SK-N-SH (cell line): ENCODE data around the gene LRRC8C. TPM values are rescaled to one million over a fixed set of nuclear protein-coding genes. Genes with fewer than 3 reads are reported as not detected.

ENCODE experiments used
- CTCF ChIA-PET: fragments of 300-600, 350-600 bp; formaldehyde crosslinking; extraction: SDS; loops from one replicate; lab custom pipeline; 2021; lab: Yijun Ruan, JAX
- POLR2A ChIA-PET: fragments of 350-600 bp; sonication (Branson Sonifier 250); formaldehyde crosslinking; extraction: SDS; loops from one replicate; lab custom pipeline; 2020; ENCODE audit warnings: antibody characterized with exemption, inconsistent platforms; lab: Yijun Ruan, JAX
- DNase-seq: peaks from one replicate; pipeline ENCODE4 v3.0.0; 2012
- H2AFZ ChIP-seq: fragments of 200-600 bp; sonication (generic); 2 replicates; pipeline ENCODE4 v1.8.1; 2016; ENCODE audit warnings: antibody characterized with exemption, mild to moderate bottlenecking, low read depth
- H3F3A ChIP-seq: fragments of 200-600 bp; sonication (generic); replicated peaks from 2 replicates; pipeline ENCODE3; 2016; ENCODE audit warnings: antibody characterized with exemption, mild to moderate bottlenecking; ENCODE audit not compliant: insufficient read depth
- H3K27ac ChIP-seq, 2 experiments: fragments of 200-500 bp in 1 of 2; fragments of 200-600 bp in 1 of 2; sonication (Bioruptor generic) in 1 of 2; sonication (generic), shearing (Covaris generic) in 1 of 2; 2 replicates each; pipeline versions ENCODE4 v1.5.1 to v1.6.1; 2014 to 2016; ENCODE audit warnings: low read depth in 2 of 2, inconsistent platforms in 1 of 2, low read length in 1 of 2, mild to moderate bottlenecking in 1 of 2, mixed read lengths in 1 of 2
- H3K27me3 ChIP-seq: fragments of 200-600 bp; sonication (generic), shearing (Covaris generic); 2 replicates; pipeline ENCODE4 v1.6.1; 2016; ENCODE audit warnings: mixed run types; ENCODE audit not compliant: insufficient read depth
- H3K36me3 ChIP-seq, 2 experiments: fragments of 200-500 bp in 1 of 2; fragments of 200-600 bp in 1 of 2; sonication (Bioruptor generic) in 1 of 2; sonication (generic) in 1 of 2; replicated peaks in 1 of 2; 2 replicates each; pipeline versions ENCODE3 to v1.5.1; 2014 to 2016; ENCODE audit warnings: low read length in 1 of 2, mild to moderate bottlenecking in 1 of 2; ENCODE audit not compliant: insufficient read depth in 2 of 2, control insufficient read depth in 1 of 2
- H3K4me1 ChIP-seq, 2 experiments: fragments of 200-500 bp in 1 of 2; fragments of 200-600 bp in 1 of 2; sonication (Bioruptor generic) in 1 of 2; sonication (generic), shearing (Covaris generic) in 1 of 2; 2 replicates each; pipeline versions ENCODE4 v1.5.1 to v1.6.1; 2014 to 2016; ENCODE audit warnings: low read depth in 1 of 2, low read length in 1 of 2, mixed run types in 1 of 2; ENCODE audit not compliant: insufficient read depth in 2 of 2, control insufficient read depth in 1 of 2
- H3K4me2 ChIP-seq: fragments of 200-600 bp; sonication (generic), shearing (Covaris generic); 2 replicates; pipeline ENCODE4 v1.6.1; 2017; ENCODE audit warnings: mixed run types
- H3K4me3 ChIP-seq, 2 experiments: fragments of 200-500 bp in 1 of 2; fragments of 200-600 bp in 1 of 2; sonication (Bioruptor generic) in 1 of 2; sonication (generic), shearing (Covaris generic) in 1 of 2; 2 replicates each; pipeline versions ENCODE4 v1.5.1 to v1.8.1; 2014 to 2016; ENCODE audit warnings: low read depth in 2 of 2, inconsistent platforms in 1 of 2, low read length in 1 of 2, mild to moderate bottlenecking in 1 of 2, mixed read lengths in 1 of 2, moderate library complexity in 1 of 2
- H3K79me2 ChIP-seq: fragments of 200-600 bp; sonication (generic); 2 replicates; pipeline ENCODE4 v1.8.1; 2017; ENCODE audit warnings: mild to moderate bottlenecking; ENCODE audit not compliant: insufficient read depth
- H3K9ac ChIP-seq: fragments of 200-600 bp; sonication (generic); 2 replicates; pipeline ENCODE4 v1.6.1; 2017; ENCODE audit warnings: mixed run types
- H3K9me2 ChIP-seq: fragments of 200-600 bp; sonication (generic); 2 replicates; pipeline ENCODE4 v1.6.1; 2017; ENCODE audit warnings: mixed run types
- H3K9me3 ChIP-seq: fragments of 200-600 bp; sonication (generic); 2 replicates; pipeline ENCODE4 v1.6.1; 2017; ENCODE audit warnings: mixed run types, mild to moderate bottlenecking, moderate library complexity
- H4K20me1 ChIP-seq: fragments of 200-600 bp; sonication (generic); 2 replicates; pipeline ENCODE4 v1.6.1; 2017; ENCODE audit warnings: mild to moderate bottlenecking, mixed run types; ENCODE audit not compliant: insufficient read depth
- ELF1 ChIP-seq: IDR thresholded peaks from 2 replicates; pipeline ENCODE4 v1.4.0; 2012
- EZH2phosphoT487 ChIP-seq: fragments of 200-600 bp; sonication (generic); IDR thresholded peaks from 2 replicates; pipeline ENCODE4 v1.6.1; 2017; ENCODE audit warnings: low read depth, mixed run types, mild to moderate bottlenecking, antibody characterized with exemption, moderate library complexity, borderline replicate concordance
- FOXJ3 ChIP-seq: sonication (generic); formaldehyde crosslinking; IDR thresholded peaks from 2 replicates; pipeline ENCODE4 v1.5.1; 2020; ENCODE audit warnings: mild to moderate bottlenecking, missing genetic modification reagents
- GATA2 ChIP-seq: sonication (generic); formaldehyde crosslinking; IDR thresholded peaks from 2 replicates; pipeline ENCODE4 v1.5.0; 2020; ENCODE audit warnings: mild to moderate bottlenecking, missing genetic modification reagents
- JUND ChIP-seq: IDR thresholded peaks from 2 replicates; pipeline ENCODE4 v1.4.0; 2012
- MEF2A ChIP-seq: IDR thresholded peaks from 2 replicates; pipeline ENCODE4 v1.4.0; 2012; ENCODE audit warnings: low read depth, borderline replicate concordance
- NFIC ChIP-seq: IDR thresholded peaks from 2 replicates; pipeline ENCODE4 v1.4.0; 2012; ENCODE audit warnings: borderline replicate concordance
- POLR2AphosphoS5 ChIP-seq: IDR thresholded peaks from 2 replicates; pipeline ENCODE4 v1.6.1; 2012; ENCODE audit warnings: low read depth, low read length
- RAD21 ChIP-seq: IDR thresholded peaks from 2 replicates; pipeline ENCODE4 v1.6.1; 2012; ENCODE audit warnings: mild to moderate bottlenecking, low read length
- RCOR1 ChIP-seq: fragments of 150-350 bp; IDR thresholded peaks from 2 replicates; pipeline ENCODE4 v1.6.1; 2017; ENCODE audit warnings: antibody characterized with exemption, low read length
- RFX5 ChIP-seq: IDR thresholded peaks from 2 replicates; pipeline ENCODE4 v1.6.1; 2012; ENCODE audit warnings: mild to moderate bottlenecking, improper control_type of control experiment, low read length
- RXRA ChIP-seq: IDR thresholded peaks from 2 replicates; pipeline ENCODE4 v1.4.0; 2012; ENCODE audit warnings: low read depth, mild to moderate bottlenecking, borderline replicate concordance
- SIN3A ChIP-seq: IDR thresholded peaks from 2 replicates; pipeline ENCODE4 v1.6.1; 2012; ENCODE audit warnings: low read depth, mild to moderate bottlenecking, low read length, moderate library complexity, borderline replicate concordance
- SMC3 ChIP-seq: IDR thresholded peaks from 2 replicates; pipeline ENCODE4 v1.6.1; 2012; ENCODE audit warnings: low read depth, low read length, improper control_type of control experiment
- TAF1 ChIP-seq: IDR thresholded peaks from 2 replicates; pipeline ENCODE4 v1.6.1; 2012; ENCODE audit warnings: low read depth, mild to moderate bottlenecking, low read length, moderate library complexity, borderline replicate concordance
- TCF12 ChIP-seq: IDR thresholded peaks from 2 replicates; pipeline ENCODE4 v1.4.0; 2012
- YY1 ChIP-seq: IDR thresholded peaks from 2 replicates; pipeline ENCODE4 v1.4.0; 2012; ENCODE audit warnings: low read depth, mild to moderate bottlenecking
- WGBS: methylation state at CpG from one replicate; pipeline ENCODE4 v1.1.6; 2017; ENCODE audit warnings: low lambda C conversion rate; 5-methylcytosine and 5-hydroxymethylcytosine counted together
- polyA plus RNA-seq, 3 experiments: library from polyadenylated mRNA; depleted of rRNA; stranded (reverse); fragments of >200 nt; gene quantifications; 2 replicates each; pipeline ENCODE4 v1.2.3, GENCODE V29; 2012
- TF ChIP-seq, protein P1 (sequence below): fragments of 200-600 bp; sonication (generic); IDR thresholded peaks from 2 replicates; pipeline ENCODE4 v1.6.1; 2017; ENCODE audit warnings: antibody characterized with exemption, mild to moderate bottlenecking, moderate library complexity
- TF ChIP-seq, protein P2 (sequence below): IDR thresholded peaks from 2 replicates; pipeline ENCODE4 v1.4.0; 2012; ENCODE audit warnings: low read depth, borderline replicate concordance

Gene LRRC8C
- polyA plus RNA-seq, 1 of the 3 experiments (the other 2 are of a cell fraction) = 4.2 TPM

DNA sequence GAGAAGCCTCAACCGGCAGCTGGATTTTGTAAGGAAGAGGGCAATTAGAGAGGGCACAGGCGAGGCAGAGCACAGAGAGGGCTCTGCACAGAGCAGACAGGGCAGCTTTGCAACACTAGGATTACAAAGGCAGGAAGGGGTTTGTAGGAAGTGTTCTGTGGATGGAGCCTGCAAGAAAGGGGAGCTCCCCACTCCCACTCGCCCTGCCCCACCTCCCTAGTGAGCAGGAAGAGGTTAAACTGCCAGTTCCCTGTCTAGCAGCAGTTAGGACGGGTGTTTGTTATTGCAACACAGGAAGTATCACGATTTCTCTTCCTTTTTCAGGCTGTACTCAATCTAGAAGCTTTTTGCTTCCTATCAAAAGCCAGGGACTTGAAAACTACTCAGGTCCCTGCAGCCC lies 124.6 kb downstream of the LRRC8C start:
- Histone ChIP-seq H3K9me3 (no peaks in the 10 kb centered on the region), H4K20me1 (no peaks in the 10 kb centered on the region), H3K4me1 (peaks cover 12 to 25% of the 10 kb centered on the region in 2 experiments; a peak in 3 of 4 replicates), H3F3A (no peaks in the 10 kb centered on the region), H3K27me3 (no peaks in the 10 kb centered on the region), H3K4me2 (no peak overlapping the region), H3K4me3 (no peak overlapping the region), H3K9me2 (no peaks in the 10 kb centered on the region), H3K36me3 (no peaks in the 10 kb centered on the region), H3K79me2 (no peaks in the 10 kb centered on the region), H3K27ac (0 out of 4 replicates have a peak overlapping the region, but pooled peaks of 1 of the 2 experiments have one; percentile 28), H2AFZ (no peak overlapping the region), H3K9ac (no peak overlapping the region)
- WGBS = 61% methylated on average over 5 of the region's 5 CpGs
- ChIA-PET CTCF (interaction anchor here (1.1 to 16.7 kb wide), 8 partner anchors 9 to 274 kb away, joined by 3 to 265 read pairs (median 4); partner anchors contain the start of gene LRRC8C), POLR2A (no interaction called here)
- TF ChIP-seq RCOR1 (no peak), TAF1 (no peak), JUND (no peak), TCF12 (no peak), YY1 (no peak), RFX5 (no peak), RAD21 (no peak), GATA2 (CRISPR knock-in tag) (no peak), FOXJ3 (CRISPR knock-in tag) (no peak), RXRA (no peak), EZH2phosphoT487 (no peak), SMC3 (no peak), MEF2A (no peak), ELF1 (no peak), SIN3A (no peak), POLR2AphosphoS5 (no peak), NFIC (no peak)
- TF ChIP-seq, protein P1, sequence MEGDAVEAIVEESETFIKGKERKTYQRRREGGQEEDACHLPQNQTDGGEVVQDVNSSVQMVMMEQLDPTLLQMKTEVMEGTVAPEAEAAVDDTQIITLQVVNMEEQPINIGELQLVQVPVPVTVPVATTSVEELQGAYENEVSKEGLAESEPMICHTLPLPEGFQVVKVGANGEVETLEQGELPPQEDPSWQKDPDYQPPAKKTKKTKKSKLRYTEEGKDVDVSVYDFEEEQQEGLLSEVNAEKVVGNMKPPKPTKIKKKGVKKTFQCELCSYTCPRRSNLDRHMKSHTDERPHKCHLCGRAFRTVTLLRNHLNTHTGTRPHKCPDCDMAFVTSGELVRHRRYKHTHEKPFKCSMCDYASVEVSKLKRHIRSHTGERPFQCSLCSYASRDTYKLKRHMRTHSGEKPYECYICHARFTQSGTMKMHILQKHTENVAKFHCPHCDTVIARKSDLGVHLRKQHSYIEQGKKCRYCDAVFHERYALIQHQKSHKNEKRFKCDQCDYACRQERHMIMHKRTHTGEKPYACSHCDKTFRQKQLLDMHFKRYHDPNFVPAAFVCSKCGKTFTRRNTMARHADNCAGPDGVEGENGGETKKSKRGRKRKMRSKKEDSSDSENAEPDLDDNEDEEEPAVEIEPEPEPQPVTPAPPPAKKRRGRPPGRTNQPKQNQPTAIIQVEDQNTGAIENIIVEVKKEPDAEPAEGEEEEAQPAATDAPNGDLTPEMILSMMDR = no peak
- TF ChIP-seq, protein P2, sequence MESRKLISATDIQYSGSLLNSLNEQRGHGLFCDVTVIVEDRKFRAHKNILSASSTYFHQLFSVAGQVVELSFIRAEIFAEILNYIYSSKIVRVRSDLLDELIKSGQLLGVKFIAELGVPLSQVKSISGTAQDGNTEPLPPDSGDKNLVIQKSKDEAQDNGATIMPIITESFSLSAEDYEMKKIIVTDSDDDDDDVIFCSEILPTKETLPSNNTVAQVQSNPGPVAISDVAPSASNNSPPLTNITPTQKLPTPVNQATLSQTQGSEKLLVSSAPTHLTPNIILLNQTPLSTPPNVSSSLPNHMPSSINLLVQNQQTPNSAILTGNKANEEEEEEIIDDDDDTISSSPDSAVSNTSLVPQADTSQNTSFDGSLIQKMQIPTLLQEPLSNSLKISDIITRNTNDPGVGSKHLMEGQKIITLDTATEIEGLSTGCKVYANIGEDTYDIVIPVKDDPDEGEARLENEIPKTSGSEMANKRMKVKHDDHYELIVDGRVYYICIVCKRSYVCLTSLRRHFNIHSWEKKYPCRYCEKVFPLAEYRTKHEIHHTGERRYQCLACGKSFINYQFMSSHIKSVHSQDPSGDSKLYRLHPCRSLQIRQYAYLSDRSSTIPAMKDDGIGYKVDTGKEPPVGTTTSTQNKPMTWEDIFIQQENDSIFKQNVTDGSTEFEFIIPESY = no peak
- peak; percentile 35 for DNase-seq
